ENCODE data around the gene EPHB2.
A peak's percentile ranks its signal among the peaks of the same experiment; 100 is the strongest.

EPHB2 gene

DNA sequence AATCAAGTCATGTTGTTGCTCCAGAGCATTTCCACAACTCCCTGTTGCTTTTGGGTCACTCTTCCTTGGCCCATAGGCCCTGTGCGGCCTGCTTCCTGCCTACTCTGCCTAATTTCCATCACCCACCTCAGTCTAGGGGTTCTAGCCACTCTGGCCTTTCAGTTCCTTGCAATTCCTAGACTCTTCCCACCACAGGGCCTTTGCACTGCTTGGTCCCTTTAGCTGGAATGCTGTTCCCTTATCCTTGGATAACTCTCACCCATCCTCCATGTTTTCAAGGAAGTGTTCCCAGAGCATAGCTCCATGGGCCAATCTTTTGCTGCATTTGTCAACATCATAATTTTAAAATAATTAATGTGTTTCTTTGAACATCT, 18.7 kb downstream of the EPHB2 start:
- H3K27me3 ChIP-seq (ENCODE audit: control insufficient read depth in 1 of 2, insufficient read depth in 1 of 2, low read length in 2 of 2), result peaks cover 0 to 17% of the 10 kb centered on the region in 2 experiments
- H3K36me3 ChIP-seq (ENCODE audit: control insufficient read depth in 1 of 2, insufficient read depth in 2 of 2, low read depth in 1 of 2, low read length in 2 of 2), result peaks cover 0 to 16% of the 10 kb centered on the region in 2 experiments
- no peak overlapping the region for H3K4ac ChIP-seq (ENCODE audit: low read depth in 1 of 2, low read length in 2 of 2)
- H3K9me3 ChIP-seq (ENCODE audit: control insufficient read depth, low read length), result no peaks in the 10 kb centered on the region
- no peak overlapping the region for H3K4me3 ChIP-seq (ENCODE audit: insufficient read depth in 1 of 2, low read depth in 1 of 2, low read length in 2 of 2)
- H3K9ac ChIP-seq (ENCODE audit: low read length), result no peak overlapping the region
- H2BK12ac ChIP-seq (ENCODE audit: low read length in 2 of 2), result no peak overlapping the region
- H3K4me2 ChIP-seq (ENCODE audit: low read length, poor library complexity, severe bottlenecking), result no peak overlapping the region
- H2BK5ac ChIP-seq (ENCODE audit: low read depth, low read length, poor library complexity, severe bottlenecking), result no peak overlapping the region
- H3K27ac ChIP-seq (ENCODE audit: low read length, poor library complexity, severe bottlenecking), result no peak overlapping the region
- H3K23ac ChIP-seq (ENCODE audit: low read length in 2 of 2), result no peak overlapping the region
- no peak overlapping the region for H4K8ac ChIP-seq (ENCODE audit: low read length)
- no peak overlapping the region for H2BK15ac ChIP-seq (ENCODE audit: low read depth, poor library complexity, severe bottlenecking)
- H2AFZ ChIP-seq (ENCODE audit: low read depth, low read length), result no peak overlapping the region
- peaks cover 33% of the 10 kb centered on the region for H3K79me1 ChIP-seq (replicated peaks; ENCODE audit: low read length, poor library complexity, severe bottlenecking)
- peaks cover 24% of the 10 kb centered on the region for H3K4me1 ChIP-seq (ENCODE audit: control insufficient read depth, insufficient read depth, low read depth, low read length)
- no peak overlapping the region for H4K91ac ChIP-seq (ENCODE audit: low read length)
- DNase-seq, result no peak
- no peak overlapping the region for H2AK5ac ChIP-seq (ENCODE audit: low read length, severe bottlenecking)
- no peak overlapping the region for H2BK120ac ChIP-seq (ENCODE audit: low read depth, low read length)
- 100% methylated on average over 1 of the region's 1 CpG for WGBS
- no peak overlapping the region for H3K14ac ChIP-seq (ENCODE audit: low read length in 2 of 2)
- H3K18ac ChIP-seq (ENCODE audit: low read depth in 1 of 2, low read length in 2 of 2), result no peak overlapping the region

DNA sequence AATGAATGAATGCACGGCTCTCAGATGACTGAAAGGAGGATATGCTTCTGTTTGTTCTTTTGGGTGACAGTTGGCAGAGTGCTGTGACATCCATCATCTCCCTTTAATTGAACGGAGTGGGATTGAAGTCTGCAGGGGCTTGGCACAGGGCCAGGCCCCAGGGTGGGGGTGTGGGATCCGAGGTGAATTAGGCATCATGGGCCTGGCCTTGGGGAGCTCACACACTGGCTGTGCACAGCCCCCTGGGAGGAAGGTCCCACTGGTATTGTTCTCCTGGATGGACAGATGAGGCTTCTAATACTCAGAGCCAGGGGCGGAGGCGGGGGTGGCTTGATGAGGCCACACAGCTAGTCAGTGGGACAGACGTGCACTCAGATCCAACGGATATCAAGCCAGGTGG, 19.3 kb downstream of the EPHB2 start:
- no peak overlapping the region for H3K18ac ChIP-seq (ENCODE audit: low read depth in 1 of 2, low read length in 2 of 2)
- no peak overlapping the region for H3K4ac ChIP-seq (ENCODE audit: low read depth in 1 of 2, low read length in 2 of 2)
- H3K36me3 ChIP-seq (ENCODE audit: control insufficient read depth in 1 of 2, insufficient read depth in 2 of 2, low read depth in 1 of 2, low read length in 2 of 2), result peaks cover 0 to 16% of the 10 kb centered on the region in 2 experiments
- no peak overlapping the region for H2AFZ ChIP-seq (ENCODE audit: low read depth, low read length)
- peaks cover 0 to 12% of the 10 kb centered on the region in 2 experiments for H3K27me3 ChIP-seq (ENCODE audit: control insufficient read depth in 1 of 2, insufficient read depth in 1 of 2, low read length in 2 of 2)
- H3K4me1 ChIP-seq (ENCODE audit: control insufficient read depth, insufficient read depth, low read depth, low read length), result peaks cover 25% of the 10 kb centered on the region
- H3K9ac ChIP-seq (ENCODE audit: low read length), result no peak overlapping the region
- no peak overlapping the region for H4K91ac ChIP-seq (ENCODE audit: low read length)
- H2AK5ac ChIP-seq (ENCODE audit: low read length, severe bottlenecking), result no peak overlapping the region
- no peak overlapping the region for H2BK12ac ChIP-seq (ENCODE audit: low read length in 2 of 2)
- no peak overlapping the region for H3K27ac ChIP-seq (ENCODE audit: low read length, poor library complexity, severe bottlenecking)
- H3K4me3 ChIP-seq (ENCODE audit: insufficient read depth in 1 of 2, low read depth in 1 of 2, low read length in 2 of 2), result no peak overlapping the region
- H2BK15ac ChIP-seq (ENCODE audit: low read depth, poor library complexity, severe bottlenecking), result no peak overlapping the region
- no peaks in the 10 kb centered on the region for H3K9me3 ChIP-seq (ENCODE audit: control insufficient read depth, low read length)
- H3K23ac ChIP-seq (ENCODE audit: low read length in 2 of 2), result no peak overlapping the region
- peak overlapping the region; percentile 10 for H4K8ac ChIP-seq (ENCODE audit: low read length)
- H3K14ac ChIP-seq (ENCODE audit: low read length in 2 of 2), result no peak overlapping the region
- peaks cover 28% of the 10 kb centered on the region for H3K79me1 ChIP-seq (replicated peaks; ENCODE audit: low read length, poor library complexity, severe bottlenecking)
- H2BK5ac ChIP-seq (ENCODE audit: low read depth, low read length, poor library complexity, severe bottlenecking), result no peak overlapping the region
- 93% methylated on average over 7 of the region's 7 CpGs for WGBS
- no peak overlapping the region for H3K4me2 ChIP-seq (ENCODE audit: low read length, poor library complexity, severe bottlenecking)
- no peak for DNase-seq
- H2BK120ac ChIP-seq (ENCODE audit: low read depth, low read length), result no peak overlapping the region

DNA sequence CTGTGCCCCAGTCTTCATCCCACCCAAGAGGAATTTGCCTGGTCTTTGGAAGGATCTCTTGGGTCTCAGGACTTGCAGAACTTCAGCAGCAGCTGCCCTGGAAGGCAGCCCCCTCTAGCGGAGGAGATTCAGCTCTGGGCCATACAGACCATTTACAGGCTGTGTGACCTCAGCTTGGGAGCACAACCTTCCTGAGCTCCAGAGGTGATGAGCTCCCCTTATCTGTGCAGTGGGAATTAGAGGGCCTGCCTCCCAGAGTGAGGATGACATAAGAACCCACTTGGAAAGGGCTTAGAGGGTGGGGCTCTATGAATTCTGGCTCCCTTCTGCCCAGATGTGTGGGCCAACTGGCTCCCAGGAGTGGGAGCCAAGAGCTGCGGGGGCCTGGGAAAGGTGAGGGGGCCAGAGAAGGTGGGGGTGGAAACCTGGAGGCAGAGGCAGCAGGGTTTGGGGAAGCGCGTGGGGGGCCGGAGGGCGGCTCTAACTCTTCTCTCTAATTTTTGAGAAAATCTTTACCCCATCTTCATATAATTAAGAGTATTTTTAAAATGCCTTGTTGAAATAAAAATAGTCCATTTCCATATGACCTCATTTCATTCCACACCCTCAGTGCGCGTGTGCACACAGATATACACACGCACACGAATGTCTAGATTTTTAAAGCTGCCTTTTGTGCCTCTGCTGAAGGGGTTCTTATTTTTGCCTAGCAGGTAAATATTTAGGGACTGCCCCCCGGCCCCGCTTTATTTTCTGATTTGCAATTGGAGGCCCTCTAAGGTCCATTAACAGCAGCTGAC, 21.5 kb downstream of the EPHB2 start:
- Histone ChIP-seq H2BK15ac (ENCODE audit: low read depth, poor library complexity, severe bottlenecking) (no peak overlapping the region), H3K14ac (ENCODE audit: low read length in 2 of 2) (no peak overlapping the region), H3K4me1 (ENCODE audit: control insufficient read depth, insufficient read depth, low read depth, low read length) (peaks cover 33% of the 10 kb centered on the region), H3K4me2 (ENCODE audit: low read length, poor library complexity, severe bottlenecking) (no peak overlapping the region), H3K79me1 (replicated peaks; ENCODE audit: low read length, poor library complexity, severe bottlenecking) (peaks cover 24% of the 10 kb centered on the region), H3K9me3 (ENCODE audit: control insufficient read depth, low read length) (no peaks in the 10 kb centered on the region), H2BK5ac (ENCODE audit: low read depth, low read length, poor library complexity, severe bottlenecking) (no peak overlapping the region), H3K36me3 (ENCODE audit: control insufficient read depth in 1 of 2, insufficient read depth in 2 of 2, low read depth in 1 of 2, low read length in 2 of 2) (peaks cover 0 to 21% of the 10 kb centered on the region in 2 experiments), H3K9ac (ENCODE audit: low read length) (no peak overlapping the region), H2AK5ac (ENCODE audit: low read length, severe bottlenecking) (no peak overlapping the region), H4K8ac (ENCODE audit: low read length) (no peak overlapping the region), H3K4ac (ENCODE audit: low read depth in 1 of 2, low read length in 2 of 2) (no peak overlapping the region), H4K91ac (ENCODE audit: low read length) (no peak overlapping the region), H2AFZ (ENCODE audit: low read depth, low read length) (no peak overlapping the region), H3K18ac (ENCODE audit: low read depth in 1 of 2, low read length in 2 of 2) (no peak overlapping the region), H3K27ac (ENCODE audit: low read length, poor library complexity, severe bottlenecking) (no peak overlapping the region), H3K23ac (ENCODE audit: low read length in 2 of 2) (no peak overlapping the region), H3K4me3 (ENCODE audit: insufficient read depth in 1 of 2, low read depth in 1 of 2, low read length in 2 of 2) (no peak overlapping the region), H2BK120ac (ENCODE audit: low read depth, low read length) (no peak overlapping the region), H2BK12ac (ENCODE audit: low read length in 2 of 2) (no peak overlapping the region), H3K27me3 (ENCODE audit: control insufficient read depth in 1 of 2, insufficient read depth in 1 of 2, low read length in 2 of 2) (no peaks in the 10 kb centered on the region)
- WGBS, result 93% methylated on average over 7 of the region's 12 CpGs
- DNase-seq, result peak; percentile 30

DNA sequence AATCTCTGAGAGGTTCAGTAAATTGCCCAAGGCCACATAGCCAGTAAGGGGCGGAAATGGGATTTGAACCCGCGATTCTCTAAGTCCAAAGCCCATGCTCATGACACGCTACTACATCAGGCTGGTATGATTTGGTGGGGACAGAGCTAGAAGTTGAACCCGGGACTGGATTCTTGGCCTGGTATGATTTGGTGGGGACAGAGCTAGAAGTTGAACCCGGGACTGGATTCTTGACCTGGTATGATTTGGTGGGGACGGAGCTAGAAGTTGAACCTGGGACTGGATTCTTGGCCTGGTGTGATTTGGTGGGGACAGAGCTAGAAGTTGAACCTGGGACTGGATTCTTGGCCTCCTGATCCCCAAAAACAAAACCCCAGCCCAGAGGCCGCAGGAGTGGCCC, 23.0 kb downstream of the EPHB2 start:
- Histone ChIP-seq H2BK15ac (ENCODE audit: low read depth, poor library complexity, severe bottlenecking) (no peak overlapping the region), H3K4me1 (ENCODE audit: control insufficient read depth, insufficient read depth, low read depth, low read length) (peaks cover 30% of the 10 kb centered on the region), H2BK5ac (ENCODE audit: low read depth, low read length, poor library complexity, severe bottlenecking) (no peak overlapping the region), H3K36me3 (ENCODE audit: control insufficient read depth in 1 of 2, insufficient read depth in 2 of 2, low read depth in 1 of 2, low read length in 2 of 2) (peaks cover 0 to 17% of the 10 kb centered on the region in 2 experiments), H3K27ac (ENCODE audit: low read length, poor library complexity, severe bottlenecking) (peak overlapping the region; percentile 10), H3K4me2 (ENCODE audit: low read length, poor library complexity, severe bottlenecking) (no peak overlapping the region), H2AFZ (ENCODE audit: low read depth, low read length) (no peak overlapping the region), H4K8ac (ENCODE audit: low read length) (no peak overlapping the region), H3K27me3 (ENCODE audit: control insufficient read depth in 1 of 2, insufficient read depth in 1 of 2, low read length in 2 of 2) (no peaks in the 10 kb centered on the region), H3K4ac (ENCODE audit: low read depth in 1 of 2, low read length in 2 of 2) (peak overlapping the region in 1 of 2 experiments; percentile 62), H4K91ac (ENCODE audit: low read length) (no peak overlapping the region), H3K23ac (ENCODE audit: low read length in 2 of 2) (no peak overlapping the region), H2BK120ac (ENCODE audit: low read depth, low read length) (no peak overlapping the region), H3K79me1 (replicated peaks; ENCODE audit: low read length, poor library complexity, severe bottlenecking) (peaks cover 20% of the 10 kb centered on the region), H3K9ac (ENCODE audit: low read length) (no peak overlapping the region), H3K4me3 (ENCODE audit: insufficient read depth in 1 of 2, low read depth in 1 of 2, low read length in 2 of 2) (no peak overlapping the region), H3K18ac (ENCODE audit: low read depth in 1 of 2, low read length in 2 of 2) (peak overlapping the region in 1 of 2 experiments; percentile 68), H3K9me3 (ENCODE audit: control insufficient read depth, low read length) (no peaks in the 10 kb centered on the region), H2AK5ac (ENCODE audit: low read length, severe bottlenecking) (peak overlapping the region; percentile 73), H3K14ac (ENCODE audit: low read length in 2 of 2) (no peak overlapping the region), H2BK12ac (ENCODE audit: low read length in 2 of 2) (no peak overlapping the region)
- WGBS, result 99% methylated on average over 6 of the region's 8 CpGs
- DNase-seq, result no peak

Measured in mesenchymal stem cell (in vitro differentiated cells and primary cell).